AG10803 (cell line): Measurements from ENCODE around the gene MYH15.

Experiments
- DNase-seq: peaks from one replicate; pipeline ENCODE4 v3.0.0; 2010; ENCODE audit warnings: low read depth
- H3K4me3 ChIP-seq: 2 replicates; pipeline ENCODE4 v1.5.1; 2011; ENCODE audit warnings: mild to moderate bottlenecking, low read length, control low read depth
- TF ChIP-seq, protein P1 (sequence below): conservative IDR thresholded peaks from 2 replicates; pipeline ENCODE4 v1.5.1; 2011; ENCODE audit warnings: mild to moderate bottlenecking, low read length, control low read depth, inconsistent platforms

Gene MYH15

DNA sequence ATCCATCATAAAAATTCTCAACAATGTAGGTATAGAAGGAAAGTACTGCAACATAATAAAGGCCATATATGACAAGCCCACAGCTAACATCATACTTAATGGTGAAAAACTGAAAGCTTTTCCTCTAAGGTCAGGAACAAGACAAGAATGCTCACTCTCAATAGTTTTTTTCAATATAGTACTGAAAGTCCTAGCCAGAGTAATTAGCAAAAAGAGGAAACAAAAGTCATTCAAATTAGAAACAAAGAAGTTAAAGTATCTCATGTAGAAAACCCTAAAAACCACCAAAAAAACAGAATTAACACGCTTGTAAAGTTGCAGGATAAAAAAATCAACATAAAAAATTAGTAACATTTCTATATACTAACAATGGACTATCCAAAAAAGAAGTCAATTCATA lies 61.8 kb downstream of the MYH15 start:
- TF ChIP-seq, protein P1, sequence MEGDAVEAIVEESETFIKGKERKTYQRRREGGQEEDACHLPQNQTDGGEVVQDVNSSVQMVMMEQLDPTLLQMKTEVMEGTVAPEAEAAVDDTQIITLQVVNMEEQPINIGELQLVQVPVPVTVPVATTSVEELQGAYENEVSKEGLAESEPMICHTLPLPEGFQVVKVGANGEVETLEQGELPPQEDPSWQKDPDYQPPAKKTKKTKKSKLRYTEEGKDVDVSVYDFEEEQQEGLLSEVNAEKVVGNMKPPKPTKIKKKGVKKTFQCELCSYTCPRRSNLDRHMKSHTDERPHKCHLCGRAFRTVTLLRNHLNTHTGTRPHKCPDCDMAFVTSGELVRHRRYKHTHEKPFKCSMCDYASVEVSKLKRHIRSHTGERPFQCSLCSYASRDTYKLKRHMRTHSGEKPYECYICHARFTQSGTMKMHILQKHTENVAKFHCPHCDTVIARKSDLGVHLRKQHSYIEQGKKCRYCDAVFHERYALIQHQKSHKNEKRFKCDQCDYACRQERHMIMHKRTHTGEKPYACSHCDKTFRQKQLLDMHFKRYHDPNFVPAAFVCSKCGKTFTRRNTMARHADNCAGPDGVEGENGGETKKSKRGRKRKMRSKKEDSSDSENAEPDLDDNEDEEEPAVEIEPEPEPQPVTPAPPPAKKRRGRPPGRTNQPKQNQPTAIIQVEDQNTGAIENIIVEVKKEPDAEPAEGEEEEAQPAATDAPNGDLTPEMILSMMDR = no peak
- no peak overlapping the region for H3K4me3 ChIP-seq

GRCh38 chr3:108447096-108447847 lies 63.1 kb downstream of the MYH15 start:
- no peak for DNase-seq
- H3K4me3 ChIP-seq = no peak overlapping the region
- TF ChIP-seq, protein P1 = no peak

More for the DNA sequence above, 61.8 kb downstream of the MYH15 start:
- DNase-seq = no peak

GRCh38 chr3:108442281-108442680 lies 68.1 kb downstream of the MYH15 start:
- DNase-seq = no peak
- no peak overlapping the region for H3K4me3 ChIP-seq
- TF ChIP-seq, protein P1 = no peak

DNA sequence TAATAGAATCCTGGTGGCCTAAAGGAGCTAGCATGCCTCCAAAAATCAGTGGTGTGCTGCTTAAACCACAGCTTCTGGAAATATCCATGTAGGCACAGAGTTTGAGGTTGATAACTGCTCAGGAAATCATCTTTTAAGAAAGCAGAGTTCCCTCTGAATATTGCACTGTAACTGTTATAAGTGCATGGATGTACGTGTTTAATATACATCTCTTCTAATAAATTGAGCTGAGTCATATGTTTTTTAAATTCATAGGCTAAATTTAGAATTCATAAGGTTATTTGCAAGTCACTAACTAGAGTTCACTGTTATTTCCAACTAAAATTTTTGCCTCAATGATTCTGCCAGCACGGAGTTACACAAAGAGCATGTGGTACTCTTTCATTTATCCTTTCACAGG lies 68.9 kb downstream of the MYH15 start:
- TF ChIP-seq, protein P1 = no peak
- no peak overlapping the region for H3K4me3 ChIP-seq
- no peak for DNase-seq

DNA sequence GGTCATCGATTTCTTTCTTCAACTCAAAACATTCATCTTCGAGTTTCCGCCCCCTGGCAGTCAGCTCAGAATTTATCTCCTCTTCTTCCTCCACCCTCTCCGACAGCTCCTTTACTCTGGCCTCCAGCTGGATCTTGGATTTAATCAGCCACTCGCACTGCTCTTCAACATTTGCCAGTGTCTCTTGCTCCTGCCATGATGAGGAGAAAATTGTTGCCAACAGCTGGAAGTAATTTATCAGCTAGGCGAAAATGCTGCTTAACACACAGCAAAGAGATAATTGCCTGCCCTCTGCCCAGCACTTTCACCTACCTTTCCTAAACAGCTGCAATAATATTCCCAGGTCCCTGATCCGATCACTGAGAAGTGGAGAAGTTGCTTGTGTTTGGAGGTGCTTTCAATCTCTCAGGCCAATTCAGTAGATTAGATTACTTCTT lies 69.3 kb downstream of the MYH15 start:
- TF ChIP-seq, protein P1 = no peak
- no peak overlapping the region for H3K4me3 ChIP-seq
- DNase-seq = peak; percentile 72

DNA sequence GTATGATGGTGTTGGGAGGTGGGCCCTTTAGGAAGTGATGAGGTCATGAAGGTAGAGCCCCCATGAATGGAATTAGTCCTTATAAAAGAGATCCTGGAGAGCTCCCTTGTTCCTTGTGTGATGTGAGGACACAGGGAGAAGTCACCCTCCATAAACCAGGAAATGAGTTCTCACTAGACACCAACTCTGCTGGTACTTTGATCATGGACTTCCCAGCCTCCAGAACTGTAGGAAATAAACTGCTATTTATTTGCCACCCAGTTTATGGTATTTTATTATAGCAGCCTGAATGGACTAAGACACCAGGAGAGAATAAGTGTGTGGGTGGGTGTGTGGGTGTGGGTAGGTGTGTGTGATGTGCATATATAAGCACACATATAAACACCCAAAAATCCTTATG lies 71.9 kb downstream of the MYH15 start:
- DNase-seq = no peak
- TF ChIP-seq, protein P1 = no peak
- no peak overlapping the region for H3K4me3 ChIP-seq

GRCh38 chr3:108437439-108437838 lies 73.0 kb downstream of the MYH15 start:
- DNase-seq = no peak
- H3K4me3 ChIP-seq = no peak overlapping the region
- TF ChIP-seq, protein P1 = no peak
